Measurements from ENCODE around the gene LRRC8C.

Gene LRRC8C

DNA sequence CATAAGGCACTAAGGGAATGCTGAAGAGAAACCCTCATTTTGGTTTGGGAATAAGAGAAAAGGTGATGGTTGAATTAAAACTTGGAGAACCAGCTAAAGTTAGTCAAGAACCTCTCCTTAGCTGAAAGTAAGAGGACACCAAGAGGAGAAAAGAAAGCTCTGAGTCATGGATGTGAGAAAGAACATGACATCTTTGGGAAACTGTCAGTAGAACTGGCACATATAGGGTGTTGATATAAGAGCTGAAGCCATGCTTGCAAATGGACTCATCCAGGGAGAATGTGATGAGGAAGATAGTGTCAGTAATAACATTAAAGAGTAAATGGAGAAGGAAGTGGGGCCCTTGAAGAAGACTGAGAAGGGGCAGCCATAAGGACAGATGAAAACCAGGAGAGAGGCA lies 54.3 kb downstream of the LRRC8C start:
- DNase-seq (ENCODE audit: low spot score), result no peak
- in situ Hi-C loops (cut with MboI; ENCODE audit: low pct_unique_long_range_greater_than_20kb, low sequenced_read_pairs, unreplicated experiment), result no loop called here
- TF ChIP-seq, protein P1, sequence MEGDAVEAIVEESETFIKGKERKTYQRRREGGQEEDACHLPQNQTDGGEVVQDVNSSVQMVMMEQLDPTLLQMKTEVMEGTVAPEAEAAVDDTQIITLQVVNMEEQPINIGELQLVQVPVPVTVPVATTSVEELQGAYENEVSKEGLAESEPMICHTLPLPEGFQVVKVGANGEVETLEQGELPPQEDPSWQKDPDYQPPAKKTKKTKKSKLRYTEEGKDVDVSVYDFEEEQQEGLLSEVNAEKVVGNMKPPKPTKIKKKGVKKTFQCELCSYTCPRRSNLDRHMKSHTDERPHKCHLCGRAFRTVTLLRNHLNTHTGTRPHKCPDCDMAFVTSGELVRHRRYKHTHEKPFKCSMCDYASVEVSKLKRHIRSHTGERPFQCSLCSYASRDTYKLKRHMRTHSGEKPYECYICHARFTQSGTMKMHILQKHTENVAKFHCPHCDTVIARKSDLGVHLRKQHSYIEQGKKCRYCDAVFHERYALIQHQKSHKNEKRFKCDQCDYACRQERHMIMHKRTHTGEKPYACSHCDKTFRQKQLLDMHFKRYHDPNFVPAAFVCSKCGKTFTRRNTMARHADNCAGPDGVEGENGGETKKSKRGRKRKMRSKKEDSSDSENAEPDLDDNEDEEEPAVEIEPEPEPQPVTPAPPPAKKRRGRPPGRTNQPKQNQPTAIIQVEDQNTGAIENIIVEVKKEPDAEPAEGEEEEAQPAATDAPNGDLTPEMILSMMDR (IDR thresholded peaks at IDR 0.05; ENCODE audit: extremely low read depth, insufficient read depth, missing control alignments), result no peak

DNA sequence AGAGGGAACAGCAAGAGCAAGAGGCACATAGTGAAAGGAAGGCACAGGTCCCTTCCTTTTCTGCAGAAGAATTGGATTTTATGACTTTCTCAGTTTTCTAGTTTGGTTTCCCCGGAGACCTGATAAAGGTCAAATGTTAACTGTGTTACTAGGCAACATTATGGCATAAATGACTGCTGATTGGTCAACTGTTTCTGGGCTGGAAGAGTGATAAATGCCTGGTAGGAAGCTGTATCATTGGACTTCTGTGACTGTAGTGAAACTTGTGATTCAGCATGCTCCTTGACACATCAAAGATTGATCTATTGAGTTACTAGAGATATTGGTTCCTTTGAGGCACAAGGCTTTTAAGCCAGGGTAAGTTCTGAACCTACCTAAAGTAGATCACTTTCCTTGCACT lies 55.7 kb downstream of the LRRC8C start:
- in situ Hi-C loops (cut with MboI; ENCODE audit: low pct_unique_long_range_greater_than_20kb, low sequenced_read_pairs, unreplicated experiment), result no loop called here
- DNase-seq (ENCODE audit: low spot score), result no peak
- TF ChIP-seq, protein P1 (IDR thresholded peaks at IDR 0.05; ENCODE audit: extremely low read depth, insufficient read depth, missing control alignments), result no peak

DNA sequence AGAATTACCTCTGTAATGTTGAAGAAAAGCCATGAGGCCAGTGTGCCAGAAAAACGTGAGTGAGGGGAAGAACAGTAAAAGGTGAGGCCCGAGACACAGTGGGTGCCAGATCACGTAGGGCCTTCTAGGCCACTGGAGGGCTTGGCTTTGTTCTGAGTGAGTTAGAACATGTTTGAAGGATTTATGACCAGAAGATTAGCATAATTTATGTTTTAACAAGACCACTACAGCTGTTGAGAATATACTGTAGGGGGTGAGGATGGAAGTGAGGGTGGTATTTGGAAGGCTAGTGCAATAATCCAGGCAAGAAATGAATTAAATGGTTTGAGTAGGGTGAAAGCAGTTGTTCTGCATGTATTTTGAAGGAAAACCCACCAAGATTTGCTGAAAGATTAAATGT lies 56.3 kb downstream of the LRRC8C start:
- TF ChIP-seq, protein P1 (IDR thresholded peaks at IDR 0.05; ENCODE audit: extremely low read depth, insufficient read depth, missing control alignments), result no peak
- in situ Hi-C loops (cut with MboI; ENCODE audit: low pct_unique_long_range_greater_than_20kb, low sequenced_read_pairs, unreplicated experiment), result no loop called here
- no peak for DNase-seq (ENCODE audit: low spot score)

DNA sequence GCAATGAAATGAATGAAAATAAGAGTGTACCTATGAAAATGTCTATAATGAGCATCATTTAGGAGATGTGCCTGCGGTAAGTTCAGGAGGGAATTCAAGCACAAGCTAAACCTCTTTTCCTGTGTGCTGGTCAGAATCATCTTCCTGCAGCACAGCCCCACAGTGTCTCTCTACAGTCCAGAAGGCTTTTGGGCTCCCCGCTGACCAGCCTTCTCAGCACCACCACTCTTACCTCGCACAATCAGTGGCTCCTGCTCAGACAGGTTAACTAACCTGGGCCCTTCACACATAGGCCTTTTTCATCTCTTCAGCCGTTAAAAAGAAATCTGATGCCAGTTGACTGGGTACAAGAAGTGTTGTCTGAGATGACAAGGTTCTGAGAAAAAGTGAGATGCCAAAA lies 57.7 kb downstream of the LRRC8C start:
- TF ChIP-seq, protein P1 (IDR thresholded peaks at IDR 0.05; ENCODE audit: extremely low read depth, insufficient read depth, missing control alignments), result no peak
- in situ Hi-C loops (cut with MboI; ENCODE audit: low pct_unique_long_range_greater_than_20kb, low sequenced_read_pairs, unreplicated experiment), result no loop called here
- DNase-seq (ENCODE audit: low spot score), result no peak

DNA sequence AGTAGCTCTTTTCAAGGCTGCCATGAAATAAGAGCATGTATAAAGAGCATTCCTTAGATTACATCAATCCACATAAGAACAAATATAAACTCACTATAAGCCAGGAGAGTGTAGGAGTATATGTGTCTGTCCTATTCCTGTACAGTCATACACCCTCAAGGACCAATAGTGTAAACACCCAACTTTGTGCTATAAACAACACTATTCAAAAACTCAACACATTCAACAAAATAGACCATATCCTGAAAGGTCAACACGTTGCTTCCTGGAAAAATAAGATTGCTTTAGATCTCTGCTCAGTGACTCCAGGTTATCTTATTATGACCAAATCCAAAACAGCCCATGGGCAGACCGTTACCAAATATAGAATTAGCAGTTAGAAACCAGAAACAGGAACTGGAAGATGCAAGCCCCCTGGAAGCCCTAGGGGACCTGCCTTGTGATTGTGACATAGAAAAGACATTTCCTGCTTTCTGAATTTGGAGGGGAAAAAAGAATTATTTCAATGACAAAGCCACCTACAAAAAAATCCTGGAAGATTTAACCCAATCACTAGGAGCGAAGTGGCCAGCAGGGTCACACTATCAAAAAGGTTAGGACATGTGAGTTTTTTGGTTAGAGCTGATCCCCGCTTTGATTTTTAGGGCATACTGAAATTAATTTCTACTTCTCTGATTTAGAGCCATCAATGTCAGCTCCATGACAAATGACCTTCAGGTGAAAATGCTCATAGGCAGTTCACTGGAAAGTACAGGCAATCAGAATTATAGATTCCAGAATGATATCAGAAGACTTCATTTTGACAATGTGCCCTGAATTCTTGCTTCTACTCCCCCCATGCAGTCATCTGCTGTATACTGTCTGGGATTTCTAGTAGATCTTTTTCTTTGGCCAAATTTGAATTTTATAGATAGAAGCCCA lies 59.9 kb downstream of the LRRC8C start:
- peak; percentile 22 for DNase-seq (ENCODE audit: low spot score)
- TF ChIP-seq, protein P1 (IDR thresholded peaks at IDR 0.05; ENCODE audit: extremely low read depth, insufficient read depth, missing control alignments), result no peak
- in situ Hi-C loops (cut with MboI; ENCODE audit: low pct_unique_long_range_greater_than_20kb, low sequenced_read_pairs, unreplicated experiment), result no loop called here

DNA sequence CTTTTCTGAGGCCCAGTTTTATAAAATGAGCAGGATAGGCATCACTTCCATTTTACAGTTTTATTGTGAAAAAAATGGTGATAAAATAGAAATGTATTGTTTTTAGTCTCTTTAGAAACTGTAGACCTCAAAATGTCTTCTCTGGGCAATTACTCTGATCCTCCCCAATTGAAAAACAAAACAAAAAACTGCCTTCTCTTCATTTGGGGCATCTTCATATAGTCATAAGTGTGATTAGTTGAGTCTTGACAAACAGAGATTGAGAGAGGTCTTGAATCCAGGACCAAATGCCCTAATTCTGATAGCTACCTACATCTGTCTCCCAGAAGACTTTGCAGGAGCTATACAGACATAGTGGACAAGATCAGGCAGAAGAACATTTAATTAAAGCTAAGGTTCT lies 62.9 kb downstream of the LRRC8C start:
- in situ Hi-C loops (cut with MboI; ENCODE audit: low pct_unique_long_range_greater_than_20kb, low sequenced_read_pairs, unreplicated experiment), result no loop called here
- TF ChIP-seq, protein P1 (IDR thresholded peaks at IDR 0.05; ENCODE audit: extremely low read depth, insufficient read depth, missing control alignments), result no peak
- DNase-seq (ENCODE audit: low spot score), result no peak
